B cell (primary cell): ENCODE data around the gene PRR18. TPM values are rescaled to one million over a fixed set of nuclear protein-coding genes. Genes with fewer than 3 reads are reported as not detected.
A peak's percentile ranks its signal among the peaks of the same experiment; 100 is the strongest.

Source experiments
- ATAC-seq: fragments of 200-7000 bp; cut with Tn5 transposase; one replicate; pipeline ENCODE4 v1.10.0; 2021; ENCODE audit warnings: low read depth, mild to moderate bottlenecking, moderate number of reproducible peaks, moderate library complexity
- CTCF ChIA-PET: fragments of 350-600 bp; sonication (Branson Sonifier 250); formaldehyde crosslinking; loops from one replicate; lab custom pipeline; 2021; ENCODE audit warnings: antibody characterized with exemption, inconsistent platforms; lab: Charles Lee
- POLR2A ChIA-PET: fragments of 350-600 bp; sonication (Branson Sonifier 250); formaldehyde crosslinking; loops from one replicate; lab custom pipeline; 2021; ENCODE audit warnings: antibody characterized with exemption; lab: Charles Lee
- DNase-seq: peaks from one replicate; pipeline ENCODE4 v3.0.0; 2013
- H2AFZ ChIP-seq: 2 replicates; pipeline ENCODE4 v1.6.1; 2012; ENCODE audit warnings: mild to moderate bottlenecking, low read depth, low read length; ENCODE audit not compliant: insufficient read depth, poor library complexity, severe bottlenecking
- H3K27ac ChIP-seq, 2 donors: 1 replicate in 1 of 2; 2 replicates in 1 of 2; pipeline ENCODE4 v1.5.1; 2012 to 2013; ENCODE audit warnings: low read length in 2 of 2, mild to moderate bottlenecking in 2 of 2, moderate library complexity in 1 of 2
- H3K27me3 ChIP-seq, 4 experiments: fragments of 200-600 bp in 1 of 4; sonication (generic) in 1 of 4; replicated peaks in 1 of 4; 1 replicate in 2 of 4; 2 replicates in 2 of 4; pipeline versions ENCODE4 v1.6.1 to v1.7.0; 2013 to 2016; ENCODE audit warnings: low read length in 3 of 4, mild to moderate bottlenecking in 2 of 4, mixed read lengths in 1 of 4, moderate library complexity in 1 of 4; ENCODE audit not compliant: insufficient read depth in 4 of 4, control insufficient read depth in 3 of 4; ENCODE audit errors: control extremely low read depth in 1 of 4
- H3K36me3 ChIP-seq, 2 experiments: replicated peaks in 1 of 2; 1 replicate in 1 of 2; 2 replicates in 1 of 2; pipeline versions ENCODE4 v1.6.1 to v1.7.1; 2013; ENCODE audit warnings: low read length in 1 of 2; ENCODE audit not compliant: insufficient read depth in 2 of 2, control insufficient read depth in 1 of 2; ENCODE audit errors: control extremely low read depth in 1 of 2, extremely low read depth in 1 of 2
- H3K4me1 ChIP-seq, 2 donors: fragments of 200-600 bp in 1 of 2; sonication (generic) in 1 of 2; 1 replicate in 1 of 2; 2 replicates in 1 of 2; pipeline versions ENCODE4 v1.5.1 to v1.6.1; 2013 to 2017; ENCODE audit warnings: low read length in 2 of 2; ENCODE audit not compliant: control insufficient read depth in 2 of 2, insufficient read depth in 2 of 2
- H3K4me2 ChIP-seq: replicated peaks from 2 replicates; pipeline ENCODE3; 2012; ENCODE audit warnings: mild to moderate bottlenecking, low read depth, low read length; ENCODE audit not compliant: poor library complexity, severe bottlenecking
- H3K4me3 ChIP-seq, 5 experiments: fragments of 200-600 bp in 1 of 5; sonication (generic) in 1 of 5; 1 replicate in 3 of 5; 2 replicates in 2 of 5; pipeline versions ENCODE4 v1.5.1 to v1.7.0; 2011 to 2016; ENCODE audit warnings: low read length in 4 of 5, mild to moderate bottlenecking in 4 of 5, low read depth in 2 of 5, control low read depth in 1 of 5, moderate library complexity in 1 of 5; ENCODE audit not compliant: insufficient read depth in 1 of 5; ENCODE audit errors: control extremely low read depth in 1 of 5, extremely low read depth in 1 of 5
- H3K79me2 ChIP-seq: fragments of 200-600 bp; sonication (generic); one replicate; pipeline ENCODE4 v1.6.0; 2016; ENCODE audit warnings: low read length; ENCODE audit not compliant: control insufficient read depth, insufficient read depth
- H3K9ac ChIP-seq: fragments of 200-600 bp; sonication (generic); 2 replicates; pipeline ENCODE4 v1.6.1; 2017; ENCODE audit warnings: mild to moderate bottlenecking, low read length, moderate library complexity
- H3K9me3 ChIP-seq, 3 donors: one replicate each; pipeline versions ENCODE4 v1.6.1 to v1.7.1; 2013; ENCODE audit warnings: low read length in 2 of 3; ENCODE audit not compliant: control insufficient read depth in 2 of 3, insufficient read depth in 1 of 3; ENCODE audit errors: control extremely low read depth in 1 of 3
- H4K20me1 ChIP-seq: 2 replicates; pipeline ENCODE4 v1.6.0; 2012; ENCODE audit warnings: mild to moderate bottlenecking, low read length; ENCODE audit not compliant: insufficient read depth, control insufficient read depth, poor library complexity, severe bottlenecking
- H3K27ac Mint-ChIP-seq: one replicate; pipeline ENCODE4 v1.8.0; 2021; ENCODE audit warnings: mixed read lengths
- H3K27me3 Mint-ChIP-seq: one replicate; pipeline ENCODE4 v1.8.0; 2021; ENCODE audit warnings: mixed read lengths
- H3K4me1 Mint-ChIP-seq: one replicate; pipeline ENCODE4 v1.8.0; 2021; ENCODE audit warnings: mixed read lengths
- H3K4me3 Mint-ChIP-seq: one replicate; pipeline ENCODE4 v1.8.0; 2021; ENCODE audit warnings: mixed read lengths
- H3K9me3 Mint-ChIP-seq: one replicate; pipeline ENCODE4 v1.8.0; 2022; ENCODE audit warnings: mixed read lengths; ENCODE audit not compliant: insufficient read depth
- CTCF ChIP-seq: fragments of 200-600 bp; IDR thresholded peaks from one replicate; pipeline ENCODE4 v1.8.0; 2022; ENCODE audit warnings: antibody characterized with exemption, mild to moderate bottlenecking
- EZH2 ChIP-seq: IDR thresholded peaks from 2 replicates; pipeline ENCODE4 v1.6.1; 2012; ENCODE audit warnings: borderline replicate concordance, low read depth, mild to moderate bottlenecking, moderate library complexity, low read length; ENCODE audit not compliant: insufficient read depth, poor library complexity, severe bottlenecking
- WGBS: methylation state at CpG from one replicate; pipeline ENCODE4 v1.1.5; 2013; ENCODE audit warnings: missing lambda C conversion rate; ENCODE audit not compliant: insufficient coverage; 5-methylcytosine and 5-hydroxymethylcytosine counted together
- intact Hi-C: fragments of 100-400 bp; cut with micrococcal nuclease; formaldehyde crosslinking; loops from one replicate; pipeline ENCODE4 v1.10.0; 2022
- polyA plus RNA-seq: library from polyadenylated mRNA; depleted of rRNA; stranded (reverse); fragments of >200 nt; gene quantifications from 2 replicates; pipeline ENCODE4 v1.2.3, GENCODE V29; 2012
- total RNA-seq, 2 donors: library from RNA; stranded (reverse); fragments of 120-200 nt in 1 of 2; gene quantifications; 1 replicate in 1 of 2; 2 replicates in 1 of 2; pipeline versions ENCODE4 v1.2.3 to v1.2.4, GENCODE V29; 2013 to 2022

PRR18 gene
- total and polyA plus RNA-seq, 2 donors (not counting 1 experiment from before 2014, with no cell fraction given), result not detected

- Histone ChIP-seq H3K27me3 (no peaks in the 10 kb centered on the region), H3K36me3 (peaks cover 2 to 20% of the 10 kb centered on the region in 2 experiments), H3K79me2 (peaks cover 48% of the 10 kb centered on the region), H3K4me1 (peaks cover 34 to 44% of the 10 kb centered on the region in 2 donors), H3K4me2 (peak overlapping the region; percentile 96), H2AFZ (peak overlapping the region; percentile 72), H3K27ac (peak overlapping the region; percentile 99 to 100), H3K9ac (peak overlapping the region; percentile 99), H4K20me1 (peaks cover 27% of the 10 kb centered on the region), H3K4me3 (peak overlapping the region; percentile 91 to 100 (median 97)), H3K9me3 (no peaks in the 10 kb centered on the region)
- Mint-ChIP-seq H3K27ac (peak overlapping the region; percentile 97), H3K4me1 (peaks cover 17% of the 10 kb centered on the region), H3K27me3 (no peaks in the 10 kb centered on the region), H3K4me3 (peak overlapping the region; percentile 90), H3K9me3 (no peaks in the 10 kb centered on the region)
- TF ChIP-seq EZH2, result no peak
- TF ChIP-seq CTCF, result no peak
- ChIA-PET POLR2A (interaction anchor here (0.9 to 1.0 kb wide), 3 partner anchors 9 to 40 kb away, joined by 3 to 5 read pairs (median 5); no protein-coding TSS in a partner anchor), CTCF (interaction anchor here (1.0 to 3.7 kb wide), 3 partner anchors 10 to 57 kb away, joined by 3 to 27 read pairs (median 4); no protein-coding TSS in a partner anchor)
- intact Hi-C loops, result loop anchor here (1.0 to 5.0 kb wide), 6 partner anchors 9 to 614 kb away; partner anchors contain the start of gene RNASET2
- ATAC-seq, result peak; percentile 38
- peak; percentile 79 for DNase-seq
- no CpG with 5 or more reads among the region's 3 CpGs for WGBS
Observed at GRCh38 chr6:166343150-166343487, 34.9 kb upstream of the PRR18 start.
